ENCODE data around the gene VDR.

VDR gene

GRCh38 chr12:47823422-47824086 is 81.2 kb downstream of the VDR start:
- TF ChIP-seq FOXP2 (optimal IDR thresholded peaks at IDR 0.05; ENCODE audit: borderline replicate concordance, extremely low read depth, extremely low read length, insufficient read depth) (no peak), TAF1 (IDR thresholded peaks at IDR 0.05; ENCODE audit: borderline replicate concordance, insufficient read depth, low read length) (no peak), POLR2AphosphoS5 (IDR thresholded peaks at IDR 0.05; ENCODE audit: low read depth, low read length) (no peak), SIN3A (IDR thresholded peaks at IDR 0.05; ENCODE audit: borderline replicate concordance, insufficient read depth, low read length) (no peak), REST (IDR thresholded peaks at IDR 0.05; ENCODE audit: insufficient read depth in 1 of 2, low read depth in 2 of 2, low read length in 2 of 2) (no peak)

GRCh38 chr12:47822863-47823262 is 81.9 kb downstream of the VDR start:
- TF ChIP-seq FOXP2 (optimal IDR thresholded peaks at IDR 0.05; ENCODE audit: borderline replicate concordance, extremely low read depth, extremely low read length, insufficient read depth) (no peak), TAF1 (IDR thresholded peaks at IDR 0.05; ENCODE audit: borderline replicate concordance, insufficient read depth, low read length) (no peak), POLR2AphosphoS5 (IDR thresholded peaks at IDR 0.05; ENCODE audit: low read depth, low read length) (no peak), SIN3A (IDR thresholded peaks at IDR 0.05; ENCODE audit: borderline replicate concordance, insufficient read depth, low read length) (no peak), REST (IDR thresholded peaks at IDR 0.05; ENCODE audit: insufficient read depth in 1 of 2, low read depth in 2 of 2, low read length in 2 of 2) (no peak)

- TF ChIP-seq TAF1 (IDR thresholded peaks at IDR 0.05; ENCODE audit: borderline replicate concordance, insufficient read depth, low read length) (no peak), POLR2AphosphoS5 (IDR thresholded peaks at IDR 0.05; ENCODE audit: low read depth, low read length) (no peak), REST (IDR thresholded peaks at IDR 0.05; ENCODE audit: insufficient read depth in 1 of 2, low read depth in 2 of 2, low read length in 2 of 2) (no peak), FOXP2 (optimal IDR thresholded peaks at IDR 0.05; ENCODE audit: borderline replicate concordance, extremely low read depth, extremely low read length, insufficient read depth) (no peak), SIN3A (IDR thresholded peaks at IDR 0.05; ENCODE audit: borderline replicate concordance, insufficient read depth, low read length) (no peak)
These were observed 82.4 kb downstream of the VDR start for GRCh38 chr12:47822401-47822800.

- TF ChIP-seq REST (IDR thresholded peaks at IDR 0.05; ENCODE audit: insufficient read depth in 1 of 2, low read depth in 2 of 2, low read length in 2 of 2) (no peak), POLR2AphosphoS5 (IDR thresholded peaks at IDR 0.05; ENCODE audit: low read depth, low read length) (no peak), FOXP2 (optimal IDR thresholded peaks at IDR 0.05; ENCODE audit: borderline replicate concordance, extremely low read depth, extremely low read length, insufficient read depth) (no peak), TAF1 (IDR thresholded peaks at IDR 0.05; ENCODE audit: borderline replicate concordance, insufficient read depth, low read length) (no peak), SIN3A (IDR thresholded peaks at IDR 0.05; ENCODE audit: borderline replicate concordance, insufficient read depth, low read length) (no peak)
These were observed 83.5 kb downstream of the VDR start for GRCh38 chr12:47821346-47821706.
